Nephron progenitor cell (in vitro differentiated cells): ENCODE measurements around the gene LTK.

Experiments used
- DNase-seq: peaks from one replicate; pipeline ENCODE4 v3.0.0; 2021
- H3K27ac Mint-ChIP-seq: 2 replicates; pipeline ENCODE4 v1.8.0; 2021; ENCODE audit warnings: mild to moderate bottlenecking, moderate library complexity, mixed read lengths
- H3K27me3 Mint-ChIP-seq: 2 replicates; pipeline ENCODE4 v1.8.0; 2021; ENCODE audit warnings: mild to moderate bottlenecking, low read depth, mixed read lengths; ENCODE audit not compliant: poor library complexity
- H3K36me3 Mint-ChIP-seq: 2 replicates; pipeline ENCODE4 v1.8.0; 2021; ENCODE audit warnings: low read depth, mixed read lengths
- H3K4me1 Mint-ChIP-seq: 2 replicates; pipeline ENCODE4 v1.8.0; 2021; ENCODE audit warnings: mixed read lengths
- H3K4me3 Mint-ChIP-seq: 2 replicates; pipeline ENCODE4 v1.8.0; 2021; ENCODE audit warnings: mild to moderate bottlenecking, moderate library complexity, mixed read lengths
- H3K9me3 Mint-ChIP-seq: 2 replicates; pipeline ENCODE4 v1.8.0; 2021; ENCODE audit warnings: mild to moderate bottlenecking, moderate library complexity, mixed read lengths
- CTCF ChIP-seq: fragments of 200-600 bp; sonication (generic); IDR thresholded peaks from 2 replicates; pipeline ENCODE4 v1.5.0; 2021; ENCODE audit warnings: antibody characterized with exemption

Gene LTK

GRCh38 chr15:41554343-41554742 is 40.7 kb upstream of the LTK start:
- H3K9me3 Mint-ChIP-seq: no peaks in the 10 kb centered on the region
- H3K4me1 Mint-ChIP-seq: peaks cover 20% of the 10 kb centered on the region
- TF ChIP-seq CTCF: no peak

GRCh38 chr15:41553731-41554130 is 40.1 kb upstream of the LTK start:
- no peak for TF ChIP-seq CTCF
- DNase-seq: no peak
- H3K27me3 Mint-ChIP-seq: peaks cover 10% of the 10 kb centered on the region
- H3K4me3 Mint-ChIP-seq: no peak overlapping the region
- no peak overlapping the region for H3K27ac Mint-ChIP-seq
- H3K36me3 Mint-ChIP-seq: no peaks in the 10 kb centered on the region
- H3K9me3 Mint-ChIP-seq: no peaks in the 10 kb centered on the region
- peaks cover 20% of the 10 kb centered on the region for H3K4me1 Mint-ChIP-seq

More at GRCh38 chr15:41554343-41554742, 40.7 kb upstream of the LTK start:
- H3K36me3 Mint-ChIP-seq: no peaks in the 10 kb centered on the region
- peaks cover 8% of the 10 kb centered on the region for H3K27me3 Mint-ChIP-seq
- no peak overlapping the region for H3K27ac Mint-ChIP-seq
- no peak overlapping the region for H3K4me3 Mint-ChIP-seq
- no peak for DNase-seq

DNA sequence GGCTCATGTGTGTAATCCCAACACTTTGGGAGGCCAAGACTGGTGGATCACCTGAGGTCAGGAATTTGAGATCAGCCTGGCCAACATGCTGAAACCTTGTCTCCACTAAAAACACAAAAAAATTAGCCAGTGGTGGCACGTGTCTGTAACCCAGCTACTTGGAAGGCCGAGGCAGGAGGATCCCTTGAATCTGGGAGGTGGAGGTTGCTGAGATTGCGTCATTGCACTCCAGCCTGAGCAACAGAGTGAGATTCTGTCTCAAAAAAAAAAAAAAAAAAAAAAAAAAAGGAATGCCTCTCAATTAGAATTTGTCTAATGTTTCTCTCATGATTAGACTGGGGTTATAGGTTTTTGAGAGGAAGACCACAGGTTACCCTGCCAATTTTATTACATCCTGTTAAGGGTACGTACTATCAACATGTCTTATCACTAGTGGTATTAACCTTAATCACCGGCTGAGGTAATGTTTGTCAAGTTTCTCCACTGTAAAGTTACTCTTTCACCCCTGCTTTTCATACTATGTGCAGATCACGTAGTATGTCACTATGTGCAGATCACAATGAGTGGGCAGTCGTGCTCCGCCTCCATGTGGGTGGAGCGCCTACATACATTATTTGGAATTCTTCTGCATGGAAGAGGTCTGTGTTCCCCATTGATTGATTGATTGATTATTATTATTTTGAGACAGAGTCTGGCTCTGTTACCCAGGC is 36.6 kb upstream of the LTK start:
- H3K4me3 Mint-ChIP-seq: no peak overlapping the region
- DNase-seq: no peak
- no peaks in the 10 kb centered on the region for H3K9me3 Mint-ChIP-seq
- no peak for TF ChIP-seq CTCF
- peaks cover 8% of the 10 kb centered on the region for H3K27me3 Mint-ChIP-seq
- no peaks in the 10 kb centered on the region for H3K36me3 Mint-ChIP-seq
- peaks cover 6% of the 10 kb centered on the region for H3K4me1 Mint-ChIP-seq
- no peak overlapping the region for H3K27ac Mint-ChIP-seq

GRCh38 chr15:41546851-41547786 is 33.5 kb upstream of the LTK start:
- Mint-ChIP-seq H3K36me3 (no peaks in the 10 kb centered on the region), H3K9me3 (no peaks in the 10 kb centered on the region), H3K27me3 (peaks cover 10% of the 10 kb centered on the region), H3K4me3 (no peak overlapping the region), H3K27ac (no peak overlapping the region), H3K4me1 (peaks cover 13% of the 10 kb centered on the region)
- no peak for TF ChIP-seq CTCF
- DNase-seq: no peak

GRCh38 chr15:41545218-41545617 is 31.6 kb upstream of the LTK start:
- DNase-seq: no peak
- Mint-ChIP-seq H3K27ac (no peak overlapping the region), H3K4me3 (peak overlapping the region; percentile 99), H3K4me1 (peaks cover 16% of the 10 kb centered on the region), H3K36me3 (no peaks in the 10 kb centered on the region), H3K27me3 (peaks cover 10% of the 10 kb centered on the region), H3K9me3 (no peaks in the 10 kb centered on the region)
- no peak for TF ChIP-seq CTCF
